Epithelial cell of proximal tubule (primary cell): ENCODE data around the gene ANAPC2. TPM values are rescaled to one million over a fixed set of nuclear protein-coding genes. Genes with fewer than 3 reads are reported as not detected.

Source experiments
- DNase-seq: peaks from one replicate; pipeline ENCODE4 v3.0.0-alpha.2; 2011; ENCODE audit warnings: low read depth
- H3K4me3 ChIP-seq: 2 replicates; pipeline ENCODE4 v1.5.1; 2011; ENCODE audit warnings: low read depth, mild to moderate bottlenecking, low read length
- CTCF ChIP-seq: conservative IDR thresholded peaks from 2 replicates; pipeline ENCODE4 v1.5.1; 2012; ENCODE audit warnings: low read depth, mild to moderate bottlenecking, low read length
- total RNA-seq: library from RNA; depleted of rRNA; stranded (reverse); fragments of >200 nt; gene quantifications from 2 replicates; pipeline ENCODE4 v1.2.3, GENCODE V29; 2015

The ANAPC2 gene
- total RNA-seq, 1 donor from 2014 or later, result 16.7 TPM

- no peak for TF ChIP-seq CTCF
- H3K4me3 ChIP-seq, result no peak overlapping the region
- no peak for DNase-seq
These were observed 42.4 kb downstream of the ANAPC2 start for GRCh38 chr9:137145731-137146526.

- TF ChIP-seq CTCF, result no peak
- no peak for DNase-seq
- no peak overlapping the region for H3K4me3 ChIP-seq
These were observed 44.9 kb downstream of the ANAPC2 start for GRCh38 chr9:137143459-137143858.

GRCh38 chr9:137141976-137142936, 46.1 kb downstream of the ANAPC2 start:
- DNase-seq, result no peak
- H3K4me3 ChIP-seq, result no peak overlapping the region
- no peak for TF ChIP-seq CTCF

DNA sequence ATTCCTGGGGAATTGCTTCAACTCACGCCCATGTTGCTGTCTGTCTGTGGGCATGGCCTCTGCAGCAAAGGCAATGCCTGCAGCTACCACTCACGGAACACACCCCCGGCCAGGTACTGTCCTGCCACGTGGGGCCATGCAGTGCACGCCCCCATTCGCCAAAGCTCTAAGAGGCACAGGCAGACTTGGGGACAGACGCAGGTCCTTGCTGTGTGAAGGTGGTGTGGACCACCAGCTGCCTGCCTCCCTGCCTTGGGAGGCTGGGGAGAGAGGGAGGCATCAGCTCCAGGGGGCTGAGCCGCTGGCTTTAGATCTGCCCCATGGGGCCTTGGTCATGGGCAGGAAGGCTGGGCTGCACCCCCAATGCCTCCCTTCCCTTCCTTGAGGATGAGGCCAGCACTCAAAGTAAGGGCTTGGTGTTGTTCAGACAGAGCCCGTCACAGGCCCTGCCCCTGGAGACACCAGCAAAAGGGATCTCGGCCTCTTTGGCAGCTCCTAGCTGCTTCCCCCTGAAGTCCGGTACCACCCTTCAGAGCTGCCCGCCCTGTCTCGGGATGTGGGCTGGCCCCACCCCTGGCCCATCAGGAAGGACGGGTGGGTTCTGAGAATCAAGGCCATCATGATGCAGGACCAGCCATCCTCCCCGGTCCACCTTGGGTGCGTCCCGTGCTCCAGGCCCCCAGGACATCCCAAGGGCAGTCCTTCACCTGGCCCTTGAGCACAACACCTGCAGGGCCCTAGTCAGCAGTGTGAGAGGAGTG, 47.1 kb downstream of the ANAPC2 start:
- DNase-seq, result no peak
- TF ChIP-seq CTCF, result no peak
- H3K4me3 ChIP-seq, result no peak overlapping the region

GRCh38 chr9:137140151-137141012, 48.0 kb downstream of the ANAPC2 start:
- H3K4me3 ChIP-seq, result no peak overlapping the region
- no peak for DNase-seq

More at GRCh38 chr9:137140151-137141012, 48.0 kb downstream of the ANAPC2 start:
- TF ChIP-seq CTCF, result no peak
